Activated CD4-positive, CD25-positive, alpha-beta regulatory T cell treated with anti-CD3 and anti-CD28 coated beads, Interleukin-2, amount 50 U/mL, for 72 hours (primary cell): Measurements from ENCODE around the gene ZFP90.
"Not testable (repeated sequence)": the region's sequence is repeated elsewhere in the genome, so short reads cannot be mapped to it uniquely, and the experiment has no call there.

Experiments
- DNase-seq: peaks from one replicate; pipeline ENCODE4 v3.0.0; 2021

ZFP90 gene

GRCh38 chr16:68538880-68539701, at the start of gene ZFP90:
Gene ZFP90, plus strand, starts transcription at chr16:68539291. Its CDS starts 502 bp downstream, at chr16:68539793.
- DNase-seq, result peak; percentile 92

- DNase-seq, result no peak
Measured at GRCh38 chr16:68490358-68490757, 48.7 kb upstream of the ZFP90 start.

GRCh38 chr16:68490829-68491575, 48.1 kb upstream of the ZFP90 start:
- DNase-seq, result no peak

DNA sequence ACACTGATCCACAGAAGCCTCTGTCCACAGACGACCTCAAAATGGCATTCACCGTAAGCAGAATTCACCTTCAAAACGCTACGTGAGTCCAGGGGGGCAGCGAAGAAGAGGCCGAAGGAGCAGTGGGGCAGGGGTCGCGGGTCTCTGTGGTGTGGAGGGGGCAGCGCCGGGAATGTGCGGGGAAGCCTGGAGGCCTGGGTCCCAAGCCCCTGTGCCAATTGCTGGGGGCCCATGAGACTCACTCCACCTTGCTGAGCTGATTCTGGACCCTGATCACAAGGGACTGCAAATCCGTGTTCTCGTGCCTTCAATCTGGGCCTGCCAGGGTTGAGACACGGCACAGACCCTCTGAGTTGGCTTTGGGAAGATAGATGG, 47.5 kb upstream of the ZFP90 start:
- DNase-seq, result no peak

GRCh38 chr16:68492151-68492542, 46.9 kb upstream of the ZFP90 start:
- no peak for DNase-seq

- no peak for DNase-seq
Measured at GRCh38 chr16:68492543-68493411, 46.3 kb upstream of the ZFP90 start.

- no peak for DNase-seq
Measured at GRCh38 chr16:68493412-68494070, 45.5 kb upstream of the ZFP90 start.

GRCh38 chr16:68494261-68494660, 44.8 kb upstream of the ZFP90 start:
- not testable (repeated sequence) for DNase-seq

DNA sequence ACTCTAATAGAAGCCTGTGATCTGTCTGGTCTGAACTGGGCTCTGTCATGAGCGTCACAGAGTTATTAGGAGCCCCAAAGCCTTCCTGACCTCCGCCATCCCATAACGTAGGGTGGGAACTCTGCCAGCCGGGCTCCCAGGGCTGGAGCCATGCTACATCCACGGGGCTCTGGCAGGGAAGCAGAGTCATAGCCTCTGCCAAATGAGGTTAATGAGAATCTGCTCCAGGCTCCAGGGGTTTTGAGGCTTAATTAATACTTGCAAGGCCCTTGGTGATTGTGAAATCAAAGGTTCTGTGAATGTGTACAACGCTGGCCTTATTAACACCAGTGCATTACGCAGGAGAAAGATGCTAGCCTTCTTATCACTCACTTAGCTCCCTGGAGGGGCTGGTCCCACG, 42.4 kb upstream of the ZFP90 start:
- DNase-seq, result no peak

DNA sequence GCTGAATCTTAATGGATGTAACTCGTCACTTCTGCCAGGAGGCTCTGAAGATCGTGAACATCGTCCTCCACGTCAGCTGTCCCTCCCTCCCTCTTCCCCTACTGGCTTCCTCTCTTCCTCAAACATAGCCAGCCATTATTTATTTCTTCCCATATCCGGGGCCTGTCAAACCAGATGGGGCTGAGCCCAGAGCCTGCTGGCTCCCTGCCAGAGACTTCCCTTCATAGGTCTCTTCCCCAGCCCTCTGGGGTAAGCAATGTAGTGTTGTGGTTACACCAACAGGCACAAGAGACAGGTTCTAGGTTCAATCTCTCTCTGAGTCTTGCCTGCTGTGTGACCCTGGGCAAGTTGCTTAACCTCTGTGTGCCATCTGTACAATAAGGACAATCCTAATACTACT, 40.1 kb upstream of the ZFP90 start:
- no peak for DNase-seq

DNA sequence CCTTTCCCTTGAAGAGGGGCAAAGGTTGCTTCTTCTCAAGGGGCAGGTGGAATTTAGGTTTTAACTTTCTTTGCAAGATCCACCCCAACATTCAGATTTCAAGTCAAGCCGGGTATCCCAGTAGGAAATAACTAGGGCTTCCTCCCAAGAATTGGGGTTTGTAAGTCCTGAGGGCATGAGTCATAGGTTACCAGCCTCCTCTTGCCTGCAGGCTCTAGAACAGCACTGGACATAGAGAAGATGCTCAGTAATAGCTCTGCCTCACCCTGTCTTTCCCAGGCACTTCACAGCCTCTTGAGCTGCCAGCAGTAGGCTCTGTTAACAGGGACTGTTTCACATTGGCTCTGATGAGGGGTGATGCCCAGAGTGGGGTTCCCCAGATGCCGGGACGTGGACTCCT, 35.8 kb upstream of the ZFP90 start:
- DNase-seq, result no peak

DNA sequence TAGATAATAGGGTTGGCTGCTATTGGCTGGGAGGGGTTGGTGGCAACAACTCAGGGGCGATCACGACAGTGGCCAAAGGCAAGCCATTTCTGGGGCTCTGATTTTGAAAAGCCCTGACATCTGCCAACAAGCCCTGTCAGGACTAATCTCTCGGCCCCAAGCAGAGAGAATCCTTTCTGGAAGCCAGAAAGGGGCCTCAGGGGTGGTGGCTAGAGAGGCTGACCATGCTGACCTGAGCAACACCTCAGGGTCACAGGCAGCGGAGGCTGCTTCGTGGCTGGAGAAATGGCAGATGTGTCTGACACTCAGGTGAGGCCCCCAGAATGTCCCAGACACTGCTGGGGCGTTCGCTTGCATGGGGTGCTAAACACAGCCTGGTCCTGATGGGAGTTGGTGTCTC, 35.0 kb upstream of the ZFP90 start:
- no peak for DNase-seq

GRCh38 chr16:68506331-68507053, 32.6 kb upstream of the ZFP90 start:
- DNase-seq, result no peak

GRCh38 chr16:68508013-68508412, 31.1 kb upstream of the ZFP90 start:
- DNase-seq, result no peak

DNA sequence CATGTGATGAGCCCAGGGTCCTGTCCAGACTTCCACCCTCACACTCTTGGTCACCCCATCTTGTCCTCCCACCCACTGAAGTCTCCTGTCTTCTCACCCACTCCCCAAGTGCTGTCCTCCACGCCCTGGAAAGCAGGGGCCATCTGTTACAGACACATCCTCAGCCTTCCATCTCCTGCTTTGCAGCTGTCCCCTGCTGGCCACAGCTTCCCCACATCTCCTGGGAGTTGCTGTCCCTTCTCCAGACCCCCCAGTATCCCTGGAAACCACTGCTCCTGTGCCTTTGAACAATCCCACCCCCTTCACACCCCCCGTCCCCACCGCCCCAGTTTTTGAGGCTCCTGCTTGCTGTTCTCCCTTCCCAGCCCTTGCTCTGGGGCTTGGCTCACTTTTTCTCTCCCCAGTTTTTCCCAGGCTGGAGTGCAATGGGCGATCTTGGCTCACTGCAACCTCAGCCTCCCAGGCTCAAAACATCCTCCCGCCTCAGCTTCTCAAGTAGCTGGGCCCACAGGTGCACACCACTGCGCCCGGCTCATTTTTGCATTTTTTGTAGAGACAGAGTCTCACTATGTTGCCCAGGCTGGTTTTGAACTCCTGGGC, 30.4 kb upstream of the ZFP90 start:
- no peak for DNase-seq

DNA sequence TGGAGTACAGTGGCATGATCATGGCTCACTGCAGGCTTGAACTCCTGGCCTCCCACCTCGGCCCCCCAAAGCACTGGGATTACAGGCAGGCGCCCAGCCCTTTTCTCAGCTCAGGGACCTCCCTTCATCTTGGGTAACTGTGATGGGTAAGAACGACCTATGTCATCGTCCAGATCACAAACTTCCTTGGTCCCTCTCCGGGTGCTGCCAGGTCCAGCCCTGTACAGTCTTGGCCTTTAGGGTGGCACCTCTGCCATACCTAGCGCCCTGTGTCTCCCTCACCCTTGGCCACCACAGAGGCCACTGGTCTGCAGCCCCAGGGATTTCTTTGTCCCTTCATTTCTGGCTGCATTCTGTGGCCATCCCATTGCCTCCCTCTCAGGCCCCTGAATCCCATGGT, 29.7 kb upstream of the ZFP90 start:
- DNase-seq, result no peak

DNA sequence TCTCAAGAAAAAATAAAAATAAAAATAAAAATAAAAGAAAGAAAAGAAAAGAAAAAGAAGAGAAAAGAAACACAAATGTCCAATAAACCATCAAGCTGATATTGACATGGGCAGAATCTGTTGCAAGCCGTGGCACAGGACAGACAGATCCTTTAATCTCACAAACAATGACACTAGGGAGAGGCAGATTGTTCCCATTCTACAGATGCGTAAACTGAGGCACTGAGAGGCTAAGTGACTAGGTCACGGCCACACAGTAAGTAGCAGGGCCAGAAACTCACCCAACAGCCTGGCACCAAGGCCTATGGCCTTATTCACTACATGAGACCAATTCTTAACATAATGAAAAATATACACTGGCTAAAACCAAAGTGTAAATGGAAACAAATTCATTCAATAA, 28.3 kb upstream of the ZFP90 start:
- no peak for DNase-seq

GRCh38 chr16:68512183-68512582, 26.9 kb upstream of the ZFP90 start:
- no peak for DNase-seq

GRCh38 chr16:68512742-68513141, 26.3 kb upstream of the ZFP90 start:
- DNase-seq, result no peak

- DNase-seq, result no peak
Measured at GRCh38 chr16:68514511-68514910, 24.6 kb upstream of the ZFP90 start.

- DNase-seq, result no peak
Measured at GRCh38 chr16:68517606-68518166, 21.4 kb upstream of the ZFP90 start.
